ENCODE results near the gene CALCOCO1.
"Not testable (repeated sequence)": the region's sequence is repeated elsewhere in the genome, so short reads cannot be mapped to it uniquely, and the experiment has no call there.

The CALCOCO1 gene, protein sequence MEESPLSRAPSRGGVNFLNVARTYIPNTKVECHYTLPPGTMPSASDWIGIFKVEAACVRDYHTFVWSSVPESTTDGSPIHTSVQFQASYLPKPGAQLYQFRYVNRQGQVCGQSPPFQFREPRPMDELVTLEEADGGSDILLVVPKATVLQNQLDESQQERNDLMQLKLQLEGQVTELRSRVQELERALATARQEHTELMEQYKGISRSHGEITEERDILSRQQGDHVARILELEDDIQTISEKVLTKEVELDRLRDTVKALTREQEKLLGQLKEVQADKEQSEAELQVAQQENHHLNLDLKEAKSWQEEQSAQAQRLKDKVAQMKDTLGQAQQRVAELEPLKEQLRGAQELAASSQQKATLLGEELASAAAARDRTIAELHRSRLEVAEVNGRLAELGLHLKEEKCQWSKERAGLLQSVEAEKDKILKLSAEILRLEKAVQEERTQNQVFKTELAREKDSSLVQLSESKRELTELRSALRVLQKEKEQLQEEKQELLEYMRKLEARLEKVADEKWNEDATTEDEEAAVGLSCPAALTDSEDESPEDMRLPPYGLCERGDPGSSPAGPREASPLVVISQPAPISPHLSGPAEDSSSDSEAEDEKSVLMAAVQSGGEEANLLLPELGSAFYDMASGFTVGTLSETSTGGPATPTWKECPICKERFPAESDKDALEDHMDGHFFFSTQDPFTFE

GRCh38 chr12:53727310-53728041 is at the start of gene CALCOCO1:
Gene CALCOCO1, minus strand, starts transcription at chr12:53727452. Its CDS starts 2,210 bp downstream, at chr12:53725242.
- peak; percentile 94 for DNase-seq

- DNase-seq = no peak
These were observed 49.6 kb upstream of the CALCOCO1 start for GRCh38 chr12:53776872-53777271.

- DNase-seq = no peak
These were observed 48.4 kb upstream of the CALCOCO1 start for GRCh38 chr12:53775478-53776145.

GRCh38 chr12:53770281-53770680 is 43.0 kb upstream of the CALCOCO1 start:
- no peak for DNase-seq

DNA sequence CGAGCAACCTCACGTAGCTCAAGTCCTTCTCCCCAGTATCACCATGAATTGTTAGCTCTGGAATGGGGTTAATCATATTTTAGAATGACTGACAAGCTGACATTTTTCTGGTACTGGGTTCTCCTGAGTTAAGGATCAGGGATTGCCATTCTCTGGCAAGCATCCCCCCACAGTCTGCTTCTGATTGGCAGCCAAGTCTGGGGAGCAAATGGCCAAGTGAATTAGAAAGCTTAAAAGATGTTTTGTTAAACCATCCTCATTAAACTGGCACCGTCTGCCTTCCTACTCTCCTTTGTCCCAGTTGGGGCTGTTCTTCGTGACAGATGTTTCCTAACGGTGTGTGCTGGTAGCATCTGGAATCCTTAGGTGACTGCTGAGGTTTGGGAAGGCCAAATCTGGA is 41.7 kb upstream of the CALCOCO1 start:
- no peak for DNase-seq

DNA sequence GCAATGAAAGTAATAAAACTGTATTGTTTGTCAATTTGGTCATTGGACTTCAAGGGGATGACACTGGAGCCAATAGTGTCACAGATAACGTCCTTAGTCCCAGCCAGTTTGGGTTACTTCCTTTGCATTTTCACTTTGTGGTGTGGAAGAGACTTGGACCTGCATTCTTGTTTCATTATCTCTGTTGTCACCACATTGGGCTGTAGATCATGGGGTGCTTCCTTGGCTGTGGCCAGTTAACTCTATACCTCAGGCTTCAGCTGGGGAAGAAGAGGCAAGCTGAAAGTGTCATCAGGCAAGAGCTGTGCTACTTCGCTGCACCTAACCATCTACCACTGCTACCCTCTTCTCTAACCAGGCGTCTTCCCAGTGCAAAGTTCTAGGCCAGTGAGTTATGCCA is 39.6 kb upstream of the CALCOCO1 start:
- DNase-seq = no peak

GRCh38 chr12:53765891-53766290 is 38.6 kb upstream of the CALCOCO1 start:
- no peak for DNase-seq

DNA sequence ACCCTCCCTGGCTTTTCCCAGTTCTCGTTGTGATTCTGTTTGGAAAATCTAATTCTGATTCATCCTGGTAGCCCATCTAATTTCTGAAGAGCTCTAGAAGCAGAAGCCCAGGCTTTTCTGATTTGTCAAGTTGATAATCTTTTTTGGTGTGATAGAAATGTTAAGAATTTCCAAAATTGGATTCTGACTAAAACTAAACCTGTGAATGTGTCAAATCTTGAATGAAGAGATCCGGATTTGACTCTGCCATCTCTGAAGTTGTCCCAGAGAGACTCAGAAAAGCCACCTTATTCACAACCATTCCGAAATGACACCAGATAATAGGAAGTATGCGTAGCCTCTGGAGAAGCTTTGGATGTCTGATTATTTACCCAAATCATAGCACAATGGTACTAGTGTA is 37.4 kb upstream of the CALCOCO1 start:
- DNase-seq = no peak

DNA sequence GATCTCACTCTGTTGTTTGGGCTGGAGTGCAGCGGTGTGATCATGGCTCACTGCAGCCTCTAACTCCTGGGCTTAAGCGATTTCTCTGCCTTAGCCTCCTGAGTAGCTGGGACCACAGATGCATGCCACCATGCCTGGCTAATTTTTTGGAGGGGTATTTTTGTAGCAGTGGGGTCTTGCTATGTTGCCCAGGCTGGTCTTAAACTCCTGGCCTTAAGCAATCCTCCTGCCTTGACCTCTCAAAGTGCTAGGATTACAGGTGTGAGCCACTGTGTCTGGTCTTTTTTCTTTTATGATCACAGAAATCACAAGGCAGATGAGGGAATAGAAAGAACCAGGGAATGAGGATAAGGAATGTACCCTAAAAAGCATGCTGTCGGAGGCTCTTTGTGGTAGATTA is 35.5 kb upstream of the CALCOCO1 start:
- DNase-seq = not testable (repeated sequence)

DNA sequence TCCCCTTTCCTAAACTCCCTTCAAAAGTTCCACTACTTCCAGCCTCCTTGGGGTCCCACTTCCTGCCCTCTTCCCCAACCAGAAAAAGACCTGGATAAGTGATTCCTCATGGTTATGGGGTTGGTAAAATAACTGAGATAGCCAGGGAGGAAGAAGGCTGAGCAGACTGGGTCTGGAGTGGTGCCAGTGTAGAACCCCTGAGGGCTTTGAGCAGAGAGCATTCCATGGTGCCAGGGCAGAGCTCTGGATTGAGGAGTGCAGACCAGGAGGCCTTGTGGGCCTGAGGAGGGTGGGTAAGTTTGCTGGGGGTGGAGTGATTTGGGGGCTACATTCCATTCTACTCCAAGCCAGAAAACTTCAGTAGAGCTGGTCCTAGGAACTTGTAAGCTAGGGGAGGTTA is 34.1 kb upstream of the CALCOCO1 start:
- no peak for DNase-seq

GRCh38 chr12:53759261-53759660 is 32.0 kb upstream of the CALCOCO1 start:
- DNase-seq = no peak

GRCh38 chr12:53758730-53759103 is 31.5 kb upstream of the CALCOCO1 start:
- no peak for DNase-seq

DNA sequence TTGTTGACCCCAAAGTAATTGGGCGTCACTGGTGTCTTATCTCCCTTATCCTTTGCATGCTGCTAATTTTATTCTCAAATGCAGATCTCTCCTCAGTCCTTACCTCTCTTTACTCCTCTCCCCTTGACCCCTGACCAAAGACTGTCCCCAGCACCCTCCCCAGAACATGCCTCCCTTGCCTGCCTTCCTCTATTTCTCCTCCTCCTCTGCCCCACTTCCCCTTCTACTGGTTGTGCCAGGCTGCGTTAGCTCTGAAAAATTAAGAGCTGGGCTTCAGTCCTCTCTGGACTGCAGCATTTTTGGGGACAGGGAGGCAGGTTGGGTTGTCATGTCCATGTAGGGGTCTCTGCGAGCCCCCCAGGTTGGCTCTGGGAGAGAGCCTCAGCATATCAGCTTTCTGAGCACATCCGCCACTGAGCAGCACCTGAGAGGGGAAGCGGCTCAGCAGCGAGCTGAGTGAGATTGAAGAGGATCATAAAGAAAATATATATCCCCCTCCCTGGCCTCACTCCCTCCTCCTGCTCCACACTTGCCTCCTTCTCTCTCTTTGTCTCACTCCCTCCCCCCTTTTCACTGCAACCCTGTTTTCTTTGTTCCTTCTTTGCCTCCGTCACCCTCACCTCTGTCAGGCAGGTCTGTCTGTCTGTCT is 31.0 kb upstream of the CALCOCO1 start:
- no peak for DNase-seq

GRCh38 chr12:53757101-53757770 is 30.0 kb upstream of the CALCOCO1 start:
- DNase-seq = peak; percentile 97

DNA sequence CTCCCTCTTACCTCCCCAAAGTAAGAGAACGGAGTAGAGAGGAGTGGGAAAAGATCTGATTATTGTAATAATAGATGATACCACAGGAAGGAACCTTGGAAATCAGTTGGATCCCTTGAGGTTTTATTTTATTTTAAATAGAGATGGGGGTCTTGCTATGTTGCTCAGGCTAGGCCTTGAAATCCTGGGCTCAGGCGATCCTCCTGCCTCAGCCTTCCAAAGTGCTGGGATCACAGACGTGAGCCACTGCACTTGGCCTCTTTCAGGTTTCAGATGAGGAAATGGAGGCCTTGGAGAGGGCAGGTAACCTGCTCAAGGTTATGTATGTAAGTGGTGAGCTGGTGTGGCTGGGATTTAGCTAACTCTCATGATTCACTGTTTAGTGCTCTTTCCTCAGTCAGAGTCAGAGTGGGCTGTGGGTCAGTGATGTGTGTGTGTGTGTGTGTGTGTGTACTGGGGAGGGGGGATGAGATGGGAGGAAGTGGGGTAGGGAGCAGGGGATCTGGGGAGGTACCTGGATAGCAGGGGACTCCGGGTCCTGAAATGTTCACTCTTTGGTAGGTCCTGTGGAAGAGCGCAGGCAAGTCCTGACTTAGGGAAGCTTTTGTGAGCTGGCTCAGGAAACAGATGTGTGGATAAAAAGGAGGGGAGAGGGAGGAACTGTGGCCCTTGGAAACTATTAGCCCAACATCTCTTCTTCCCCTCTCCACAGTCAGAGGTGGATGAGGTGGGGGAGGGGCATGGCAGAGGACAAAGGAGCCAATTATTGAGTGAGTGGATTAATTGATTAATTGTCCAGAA is 29.2 kb upstream of the CALCOCO1 start:
- no peak for DNase-seq

- no peak for DNase-seq
These were observed 28.6 kb upstream of the CALCOCO1 start for GRCh38 chr12:53755893-53756292.

DNA sequence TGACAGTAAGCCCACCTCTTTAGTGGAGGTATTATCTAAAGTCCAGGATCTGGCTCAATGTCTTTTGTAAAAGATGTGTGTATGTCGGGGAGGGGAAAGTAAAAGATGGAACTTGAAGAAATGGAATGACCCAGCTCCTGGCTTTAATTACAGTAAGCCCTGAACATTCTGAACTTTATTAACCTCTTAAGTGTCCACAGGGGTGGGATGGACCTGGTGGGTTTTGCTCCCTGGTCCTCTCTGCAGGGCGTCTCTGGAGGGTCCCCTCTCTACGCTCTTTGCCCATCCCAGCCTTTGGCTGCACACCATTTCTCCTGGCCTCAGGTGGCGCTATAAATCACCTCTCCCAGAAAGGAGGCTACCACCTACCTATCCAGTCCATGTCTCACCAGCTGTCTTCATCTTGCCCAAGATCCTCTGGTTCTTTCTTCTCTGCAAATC is 28.2 kb upstream of the CALCOCO1 start:
- DNase-seq = no peak

GRCh38 chr12:53754633-53755264 is 27.5 kb upstream of the CALCOCO1 start:
- DNase-seq = no peak

GRCh38 chr12:53754188-53754585 is 26.9 kb upstream of the CALCOCO1 start:
- no peak for DNase-seq

- DNase-seq = no peak
These were observed 25.4 kb upstream of the CALCOCO1 start for GRCh38 chr12:53752621-53753020.

- DNase-seq = no peak
These were observed 24.9 kb upstream of the CALCOCO1 start for GRCh38 chr12:53752192-53752601.

Data from activated CD8-positive, alpha-beta memory T cell treated with anti-CD3 and anti-CD28 coated beads, Interleukin-2, amount 50 U/mL, for 48 hours (primary cell).